Daoy (cell line): ENCODE results near the gene APBA2. TPM values are rescaled to one million over a fixed set of nuclear protein-coding genes. Genes with fewer than 3 reads are reported as not detected.

Source experiments
- DNase-seq: peaks from one replicate; pipeline ENCODE4 v3.0.0-alpha.2; 2015; ENCODE audit warnings: low read depth
- total RNA-seq: library from RNA; depleted of rRNA; stranded (reverse); fragments of >200 nt; shearing (Covaris generic); gene quantifications from 2 replicates; pipeline ENCODE4 v1.2.3, GENCODE V29; 2014

APBA2 gene
- total RNA-seq, 1 experiment from 2014 or later: 21.5 TPM

DNA sequence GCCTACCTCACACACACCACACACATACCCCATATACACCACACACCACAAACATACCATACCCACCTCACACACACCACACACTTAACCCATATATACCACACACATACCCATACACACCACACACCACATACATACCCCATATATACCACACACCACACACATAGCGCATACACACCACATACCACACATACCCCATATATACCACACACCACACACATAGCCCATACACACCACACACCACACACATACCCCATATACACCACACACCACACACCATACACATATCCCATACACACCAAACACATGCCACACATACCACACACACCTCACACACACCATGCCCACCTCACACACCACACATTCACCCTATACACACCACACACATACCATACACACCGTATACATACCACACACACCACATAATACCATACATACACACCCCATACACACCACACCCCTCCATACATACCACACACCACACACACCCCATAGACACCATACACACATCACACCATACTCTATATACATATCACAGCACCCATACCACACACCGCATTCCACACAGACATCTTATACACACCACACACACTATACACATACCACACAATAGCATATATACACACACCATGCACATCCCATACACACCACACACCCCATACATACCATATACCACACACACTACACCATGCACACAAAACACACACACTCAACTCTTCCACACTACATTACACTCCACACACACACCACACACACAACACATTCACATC, 29.5 kb downstream of the APBA2 start:
- DNase-seq: no peak

DNA sequence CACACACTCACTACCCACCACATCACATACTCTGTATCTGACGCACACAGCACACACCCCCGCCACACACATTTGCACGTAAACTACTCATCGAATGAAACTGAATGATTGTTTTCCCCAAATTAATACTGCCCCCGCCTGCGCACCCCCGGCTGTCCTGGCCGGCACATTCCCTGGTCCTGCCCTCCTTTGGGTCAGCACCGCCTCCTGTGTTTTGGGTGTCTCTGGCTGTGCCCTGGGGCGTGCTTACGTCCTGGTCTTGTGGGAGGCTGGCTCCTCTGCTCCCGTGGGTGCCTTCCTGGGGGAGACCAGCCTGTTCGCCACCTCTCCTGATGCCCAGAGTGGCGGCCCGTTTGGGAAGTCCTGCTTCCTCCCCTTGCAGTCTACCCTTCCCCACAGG, 30.2 kb downstream of the APBA2 start:
- no peak for DNase-seq

DNA sequence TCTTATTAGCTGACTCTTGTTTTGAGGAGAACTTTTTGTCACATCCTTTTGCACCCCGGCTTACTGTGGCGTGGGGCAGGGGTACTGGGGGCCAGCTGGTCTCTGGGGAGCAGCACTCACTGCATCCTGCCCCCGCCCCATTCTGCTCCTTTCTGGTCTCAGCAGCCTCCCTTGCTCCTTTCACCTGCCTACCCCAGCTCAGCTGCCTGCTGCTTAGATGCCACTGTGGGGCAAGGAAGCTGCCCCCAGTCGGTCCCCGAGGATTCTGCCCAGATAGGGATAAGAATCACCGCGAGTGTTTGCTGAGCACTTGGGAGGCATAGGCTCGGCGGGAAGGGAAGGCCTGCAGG, 32.0 kb downstream of the APBA2 start:
- no peak for DNase-seq

DNA sequence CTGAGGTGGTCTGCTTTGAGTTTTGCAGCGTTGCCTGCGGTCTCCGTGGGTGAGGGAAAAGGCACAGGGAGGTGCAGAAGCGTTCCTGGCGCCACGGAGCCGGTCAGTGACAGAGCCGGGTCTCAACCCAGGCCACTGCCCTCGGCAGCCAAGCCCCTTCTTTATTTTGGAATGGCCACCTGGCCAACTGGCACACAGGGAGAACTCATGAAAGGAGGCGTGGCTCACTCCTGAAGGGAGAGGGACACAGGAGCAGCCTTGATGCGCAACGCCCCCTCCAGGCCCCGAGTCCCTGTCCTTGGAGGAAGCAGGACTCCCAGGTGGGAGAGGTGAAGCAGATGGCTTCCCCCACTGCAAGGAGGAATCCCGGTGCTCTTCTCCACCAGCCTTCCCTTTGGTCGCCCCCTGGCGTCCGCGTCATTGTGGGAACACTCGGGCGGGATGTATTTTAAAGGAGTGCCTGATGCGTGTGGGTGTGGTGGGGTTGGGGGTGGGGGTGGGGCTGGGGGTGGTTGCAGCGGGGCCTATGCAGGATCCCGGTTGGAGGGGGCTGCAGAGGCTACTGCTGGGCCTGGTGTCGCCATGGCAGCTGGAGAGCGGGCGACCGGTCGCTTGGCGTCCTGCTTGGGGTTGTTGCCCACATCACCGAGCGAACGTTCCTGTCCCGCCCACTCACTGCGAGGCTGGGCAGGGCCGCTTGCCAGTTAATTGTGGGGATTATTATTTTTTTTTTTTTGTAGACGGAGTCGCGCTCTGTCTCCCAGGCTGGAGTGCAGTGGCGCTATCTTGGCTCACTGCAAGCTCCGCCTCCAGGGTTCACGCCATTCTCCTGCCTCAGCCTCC, 32.6 kb downstream of the APBA2 start:
- no peak for DNase-seq

DNA sequence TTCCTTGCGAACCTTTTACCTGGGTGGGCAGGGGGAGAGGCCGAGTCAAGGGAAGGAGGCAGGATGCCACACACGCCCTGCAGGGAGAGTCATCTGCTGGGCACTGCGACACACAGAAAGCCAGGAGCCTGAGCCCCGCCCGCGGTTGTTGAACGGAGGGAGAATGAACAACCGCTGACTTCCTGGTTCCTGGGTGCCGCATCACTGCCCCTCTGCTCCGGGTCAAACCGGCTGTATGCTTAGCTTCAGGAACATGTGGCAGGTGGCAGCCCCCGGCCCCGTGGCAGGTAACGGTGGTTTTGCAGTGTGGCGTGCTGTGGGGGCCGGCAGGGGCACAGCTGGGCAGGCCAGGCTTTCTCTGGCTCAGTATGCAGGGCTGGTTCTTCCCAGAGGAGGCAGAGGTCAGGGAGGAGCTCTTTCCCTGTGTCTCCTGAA, 33.4 kb downstream of the APBA2 start:
- no peak for DNase-seq

DNA sequence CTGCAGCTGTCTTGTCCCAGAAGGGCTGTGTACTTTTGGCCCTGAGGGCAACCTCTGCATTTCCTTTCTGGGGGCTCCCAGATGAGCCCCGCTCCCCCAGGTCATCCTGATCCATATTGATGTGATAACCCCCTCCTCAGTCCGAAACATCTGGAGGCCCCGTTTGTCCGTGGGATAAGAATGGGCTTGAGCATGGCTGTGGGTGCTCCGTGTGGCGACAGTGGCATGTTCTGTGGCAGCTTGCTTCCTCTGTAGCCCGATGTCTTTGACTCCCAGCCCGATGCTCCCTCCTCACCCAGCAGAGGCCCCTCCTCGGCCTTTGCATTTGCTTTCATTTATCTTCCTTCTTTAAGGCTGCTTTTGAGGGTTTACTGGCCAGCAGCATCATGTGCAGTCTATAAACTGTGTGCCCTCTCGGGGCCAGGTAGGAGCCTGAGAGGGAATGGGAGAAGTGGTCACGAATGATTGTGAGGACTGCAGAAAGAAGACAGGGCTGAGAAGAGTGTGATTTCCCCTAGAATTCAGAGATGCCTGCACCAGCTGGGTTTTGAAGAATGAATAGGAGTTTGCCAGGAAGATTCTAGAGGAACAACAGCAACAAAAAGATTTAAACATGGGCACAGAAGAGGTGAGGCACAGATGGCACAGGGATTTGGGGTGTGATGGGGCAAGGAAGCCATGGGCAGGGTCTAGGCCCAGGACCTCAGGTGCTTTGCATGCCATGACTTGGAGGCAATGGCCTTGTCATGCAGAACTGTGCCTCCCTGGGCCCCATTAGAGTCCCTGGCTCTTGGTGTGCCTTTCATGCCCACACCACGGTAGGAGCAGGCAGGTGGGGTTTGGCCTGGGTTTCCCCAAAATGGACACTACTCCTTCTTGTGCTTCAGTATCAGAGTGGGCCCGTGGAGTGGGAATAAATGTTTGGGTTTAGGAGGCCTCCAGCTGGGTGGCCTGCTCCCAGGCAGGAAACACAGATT, 34.2 kb downstream of the APBA2 start:
- DNase-seq: no peak

DNA sequence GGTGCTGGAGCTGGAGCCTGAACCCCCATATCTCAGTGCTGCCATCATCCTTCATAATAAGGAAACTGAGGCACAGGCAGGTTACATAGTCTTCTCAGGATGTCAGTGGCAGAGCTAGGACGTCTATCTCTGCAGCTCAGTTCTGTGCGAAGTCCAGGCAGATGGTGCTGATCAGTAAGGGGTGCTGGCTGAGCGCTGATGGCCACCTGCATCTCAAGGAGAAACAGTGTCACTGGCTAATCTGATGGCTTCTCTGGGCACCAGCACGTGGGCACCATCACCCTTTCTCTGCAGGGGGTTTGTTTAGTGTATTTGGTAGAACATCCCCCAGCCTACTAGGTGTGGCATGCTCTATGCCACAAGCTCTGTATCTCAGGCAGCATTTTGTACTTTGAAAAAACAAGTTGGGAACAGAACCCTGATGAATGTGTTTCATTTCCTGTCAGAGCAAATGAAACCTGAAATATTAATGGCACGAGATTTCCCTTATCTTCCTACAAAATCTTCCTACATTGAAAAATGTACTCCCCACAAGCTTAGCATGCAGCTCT, 35.1 kb downstream of the APBA2 start:
- DNase-seq: no peak

DNA sequence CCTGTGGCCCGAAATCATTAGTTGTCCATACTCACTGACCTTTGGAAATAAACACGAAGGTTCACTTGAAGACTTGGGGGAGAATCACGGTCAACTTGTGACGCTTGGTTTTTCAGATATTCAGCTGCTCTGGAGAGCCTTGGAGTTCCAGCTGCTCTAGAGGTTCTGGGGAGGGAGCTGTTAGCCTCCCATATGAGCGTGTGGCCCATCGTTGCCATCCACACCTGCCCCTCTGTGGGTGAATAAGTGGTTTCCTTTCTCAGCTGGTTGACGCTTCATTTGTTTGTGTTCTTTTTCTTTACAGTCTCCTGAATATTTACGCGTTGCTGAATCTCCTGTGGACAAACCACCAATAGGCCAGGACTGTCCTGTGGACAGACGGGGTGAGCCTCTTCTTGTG, 35.6 kb downstream of the APBA2 start:
- DNase-seq: no peak

DNA sequence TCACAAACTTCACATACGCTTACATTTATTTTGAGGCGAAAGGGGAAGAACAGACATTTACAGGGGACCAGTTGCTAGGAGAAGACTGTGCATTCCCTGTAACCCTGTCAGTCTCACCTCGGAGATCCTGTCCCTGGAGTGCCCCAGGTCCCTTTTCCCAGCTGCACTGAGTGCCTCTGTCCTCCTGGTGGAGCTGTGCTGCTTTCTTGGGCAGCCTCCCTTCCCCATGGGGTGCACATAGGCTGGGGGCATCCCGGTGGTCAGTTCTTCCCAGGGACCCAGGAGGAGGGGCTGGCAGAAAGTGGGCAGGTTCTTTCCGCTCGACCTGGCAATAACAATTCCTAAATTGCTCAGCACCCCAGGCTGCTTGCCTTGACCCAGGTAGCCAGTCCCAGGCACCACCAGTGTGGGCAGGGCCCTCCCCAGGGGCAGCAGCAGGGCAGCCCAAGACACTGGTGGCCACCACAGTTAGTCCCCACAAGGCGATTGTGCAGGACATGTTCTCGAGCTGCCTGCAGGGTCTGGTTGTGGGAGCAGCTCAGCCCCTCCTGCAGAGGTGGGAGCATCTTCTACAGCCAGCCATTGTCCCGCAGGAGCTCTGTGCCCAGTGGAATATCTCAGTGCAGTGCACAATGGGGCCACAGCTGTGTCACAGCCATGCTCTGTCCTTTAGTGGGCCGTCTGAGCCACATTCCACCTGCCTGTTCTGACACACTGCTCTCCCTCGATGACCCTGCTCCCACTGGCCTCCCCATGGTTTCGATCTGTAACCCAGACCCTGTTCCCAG, 36.3 kb downstream of the APBA2 start:
- DNase-seq: no peak

DNA sequence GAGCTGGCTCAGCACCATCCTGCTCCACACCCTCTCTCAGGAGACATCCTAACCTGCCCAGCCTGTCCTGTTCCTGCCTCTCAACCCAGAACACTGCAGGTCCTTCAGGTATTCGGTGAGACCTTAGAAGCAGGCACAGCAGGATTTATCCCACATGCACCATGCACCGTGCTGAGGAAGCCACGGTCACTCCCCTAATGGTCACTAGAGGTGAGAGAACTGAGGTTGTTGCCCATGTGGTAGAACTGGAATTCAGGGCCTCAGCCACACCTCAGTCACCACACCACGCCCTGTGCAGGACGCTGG, 36.9 kb downstream of the APBA2 start:
- DNase-seq: no peak

DNA sequence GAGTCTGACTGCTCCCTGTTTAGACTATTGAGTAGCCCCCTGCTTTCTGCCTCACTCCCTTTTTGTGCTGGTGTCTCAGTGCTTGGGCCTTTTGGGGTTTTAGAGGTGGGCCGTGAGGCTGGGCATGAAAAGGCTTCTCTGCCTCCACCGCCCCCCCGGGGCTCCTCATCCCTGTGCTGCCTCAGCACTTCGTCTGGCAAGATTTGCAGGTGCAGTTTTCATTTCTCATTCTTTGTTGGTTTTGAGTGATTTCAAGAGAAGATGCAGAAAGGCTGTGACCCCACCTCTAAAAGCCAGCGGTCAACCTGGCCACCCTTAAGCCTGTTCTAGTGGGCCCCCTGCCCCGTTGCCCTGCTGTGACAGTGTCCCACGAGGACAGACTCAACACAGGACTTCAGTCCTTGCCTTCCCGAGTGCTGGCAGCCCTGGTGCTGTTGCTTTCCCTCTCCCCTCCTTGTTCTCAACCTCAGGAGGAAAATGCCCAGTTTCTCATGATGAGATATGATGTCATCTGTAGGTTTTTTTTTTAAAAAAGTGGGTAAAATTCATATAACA, 38.0 kb downstream of the APBA2 start:
- DNase-seq: no peak

DNA sequence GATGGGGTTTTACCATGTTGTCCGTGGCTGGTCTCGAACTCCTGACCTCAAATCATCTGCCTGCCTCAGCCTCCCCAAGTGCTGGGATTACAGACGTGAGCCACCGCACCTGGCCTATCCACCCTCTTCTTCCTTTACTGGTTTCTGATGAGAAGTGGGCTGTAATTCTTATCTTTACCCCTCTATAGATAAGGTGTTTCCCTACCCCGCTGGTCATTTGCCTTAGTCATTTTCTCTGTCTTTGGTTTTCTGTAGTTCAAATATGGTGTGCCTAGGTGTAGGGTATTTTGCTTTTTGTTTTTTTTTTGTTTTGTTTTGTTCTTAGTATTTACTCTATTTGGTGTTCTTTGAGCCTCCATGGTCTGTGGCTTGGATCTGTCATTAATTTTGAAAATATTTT, 41.3 kb downstream of the APBA2 start:
- no peak for DNase-seq

DNA sequence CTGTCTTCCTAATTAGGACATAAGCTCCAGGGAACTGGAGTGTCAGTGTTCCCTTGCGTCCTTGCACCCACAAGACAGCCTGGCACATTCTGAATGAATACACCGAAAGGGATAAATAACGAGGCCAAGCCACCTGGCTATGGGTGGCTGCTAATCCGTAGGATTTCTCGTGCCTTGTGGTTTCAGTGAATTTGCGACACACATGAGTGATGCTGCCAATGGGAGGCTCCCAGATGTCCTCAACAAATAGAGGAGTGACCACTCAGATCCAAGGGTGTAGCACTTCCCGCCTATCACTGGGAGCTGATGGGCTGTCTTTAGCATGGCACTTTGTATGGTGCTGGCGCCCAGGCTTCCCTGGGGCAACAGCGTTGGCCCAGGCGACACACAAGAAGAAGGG, 43.4 kb downstream of the APBA2 start:
- no peak for DNase-seq

DNA sequence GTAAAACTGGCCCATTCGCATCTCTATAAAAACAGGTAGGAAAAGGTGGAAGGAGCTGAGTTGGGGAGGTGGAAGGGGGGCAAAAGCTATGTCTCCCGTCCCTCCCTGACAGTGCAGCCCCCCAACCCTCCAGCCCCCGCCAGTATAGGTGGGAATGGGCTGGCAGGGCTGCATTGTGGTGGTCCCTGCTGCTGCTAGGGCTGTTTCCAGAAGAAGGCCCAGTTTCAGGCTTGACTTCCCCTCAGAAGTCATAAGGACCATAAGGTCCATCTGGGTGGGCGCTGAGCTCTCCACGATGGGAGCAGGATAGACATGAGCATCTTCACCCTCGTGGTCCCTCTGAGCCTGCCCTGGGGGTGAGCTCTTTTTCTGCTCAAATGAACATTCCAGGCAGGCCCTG, 44.2 kb downstream of the APBA2 start:
- no peak for DNase-seq

DNA sequence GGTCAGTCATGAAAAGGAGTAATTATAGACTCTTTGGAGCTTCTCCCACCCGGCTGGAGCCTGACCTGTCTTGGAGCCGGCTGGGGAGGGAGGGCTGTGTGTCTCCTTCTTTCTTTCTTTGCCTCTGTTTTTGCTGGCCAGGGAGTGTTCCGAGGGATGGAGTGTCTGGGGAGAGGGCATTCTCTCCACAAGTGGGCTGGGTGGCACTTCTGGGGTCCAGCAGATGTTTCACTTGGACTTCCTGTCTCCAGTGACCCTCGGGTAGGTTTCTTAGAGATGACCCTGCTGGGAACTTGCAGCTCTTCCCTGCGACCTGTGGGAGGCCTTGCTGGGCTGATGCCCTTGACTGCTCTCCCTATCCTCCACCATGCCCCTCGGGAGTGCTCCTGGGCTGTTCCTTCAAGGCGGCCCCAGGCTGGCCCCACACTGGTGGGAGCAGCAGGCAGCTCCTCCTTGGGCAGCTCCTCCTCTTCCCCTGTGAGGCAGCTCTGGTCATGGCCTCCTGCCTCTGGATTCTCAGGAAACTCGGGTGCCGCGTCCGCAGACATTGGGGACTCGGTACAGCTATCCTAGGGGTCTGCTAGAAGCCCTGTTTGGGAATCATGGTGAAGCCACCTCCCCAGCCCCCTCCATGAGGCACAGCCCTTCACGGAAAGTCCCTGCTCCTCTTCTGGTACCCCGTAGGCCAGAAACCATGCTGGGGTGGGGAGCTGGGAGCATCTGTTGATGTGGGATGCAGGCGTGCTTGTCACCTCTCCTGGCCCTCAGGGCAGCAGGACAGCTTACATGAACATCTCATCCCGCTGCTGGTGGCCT, 44.9 kb downstream of the APBA2 start:
- DNase-seq: no peak

DNA sequence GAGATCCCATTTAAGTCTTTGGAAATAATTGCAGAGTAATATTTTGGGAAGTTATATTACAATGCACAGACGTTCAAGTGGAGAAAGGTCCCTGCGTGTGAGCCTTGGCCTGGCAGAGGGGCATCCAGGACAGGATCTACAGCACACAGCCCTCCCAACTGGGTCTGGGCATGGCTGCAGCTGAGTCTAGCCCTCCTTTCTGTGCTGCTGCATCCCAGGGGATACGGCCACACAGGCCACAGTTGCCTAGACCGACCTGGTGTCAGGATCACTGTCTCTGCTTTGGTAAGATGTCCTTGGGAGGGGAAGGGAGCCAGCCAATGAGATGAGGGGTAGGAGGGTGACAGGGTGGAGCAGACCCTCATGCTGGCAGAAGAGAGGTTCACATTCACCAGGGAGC, 46.1 kb downstream of the APBA2 start:
- no peak for DNase-seq

DNA sequence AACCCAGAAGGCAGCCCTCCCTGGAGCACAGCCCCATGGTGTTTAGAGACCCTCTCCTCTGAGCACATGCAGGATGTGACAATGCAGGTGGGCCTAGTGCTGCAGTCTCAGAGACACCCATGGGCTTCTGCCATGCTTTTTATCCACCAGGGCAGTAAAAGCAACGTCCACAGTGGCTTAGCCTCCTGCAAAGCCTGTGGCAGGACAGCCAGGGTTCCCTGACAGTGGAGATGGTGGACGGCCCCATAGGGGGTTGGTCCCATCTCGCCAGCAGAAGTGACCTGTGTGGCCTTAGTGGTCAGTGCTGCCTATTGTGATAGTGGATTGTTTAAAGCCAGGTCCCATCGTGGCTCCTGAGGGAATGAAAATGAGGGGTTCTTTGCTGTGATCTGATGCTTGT, 46.6 kb downstream of the APBA2 start:
- no peak for DNase-seq

DNA sequence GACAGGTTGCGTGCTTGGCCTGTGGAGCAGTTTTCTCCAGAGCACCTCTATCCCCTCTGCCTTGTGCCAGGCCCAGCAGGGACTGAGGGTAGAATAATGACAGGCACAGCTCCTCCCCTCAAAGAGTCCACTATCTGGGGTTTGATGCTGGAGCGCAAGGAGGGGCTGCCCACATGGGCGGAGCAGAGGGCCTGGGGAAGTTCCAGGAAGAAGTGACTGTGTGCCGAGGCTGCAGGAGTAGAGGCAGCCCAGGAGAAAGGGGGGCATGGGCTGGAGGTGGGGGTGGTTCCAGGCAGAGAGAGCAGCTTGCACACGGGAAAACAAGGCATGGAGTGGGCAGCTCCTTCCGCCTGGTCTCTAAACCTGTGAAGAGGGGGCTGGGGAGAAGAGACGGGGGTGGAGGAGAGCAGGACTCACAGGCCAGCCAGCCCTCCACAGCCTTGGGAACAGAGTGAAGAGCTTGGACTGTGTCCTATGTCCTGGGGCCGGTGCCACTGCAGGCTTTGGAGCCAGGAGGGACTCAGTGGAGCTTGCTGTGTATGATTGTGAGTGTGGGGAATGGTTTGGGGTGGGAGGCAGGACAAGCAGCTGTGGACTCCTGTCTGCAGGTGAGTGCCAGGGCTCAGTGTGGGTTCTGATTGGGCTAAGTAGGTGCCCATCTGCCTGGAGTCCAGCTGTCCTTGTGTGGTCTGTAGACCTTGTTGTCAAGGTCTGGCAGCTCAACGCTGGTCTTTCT, 48.1 kb downstream of the APBA2 start:
- DNase-seq: no peak

DNA sequence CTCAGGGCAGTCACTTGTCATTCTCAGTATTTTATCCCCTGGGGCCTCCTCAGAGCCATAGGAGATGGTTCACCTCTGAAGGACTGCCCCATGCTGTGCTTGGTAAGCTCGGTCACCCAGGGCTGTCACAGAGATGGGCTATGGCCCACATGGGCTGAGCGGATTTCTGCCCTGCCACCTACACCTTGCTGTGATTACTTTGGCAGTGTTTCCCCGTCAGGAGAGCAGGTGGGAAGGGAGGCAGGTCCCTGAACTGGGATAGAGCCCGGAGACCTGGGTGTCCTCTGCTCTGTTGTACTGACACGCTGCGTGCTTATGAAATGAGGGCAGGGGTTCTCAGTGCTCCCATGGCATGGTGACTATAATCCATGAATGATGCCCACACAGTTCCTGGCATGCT, 48.9 kb downstream of the APBA2 start:
- DNase-seq: no peak
